Keratinocyte (primary cell): Measurements from ENCODE around the gene PPP2CA. TPM values are rescaled to one million over a fixed set of nuclear protein-coding genes. Genes with fewer than 3 reads are reported as not detected.

Source experiments
- DNase-seq: peaks from one replicate; pipeline ENCODE4 v3.0.0-alpha.2; 2011; ENCODE audit warnings: low read depth, missing footprints, low spot score
- FAIRE-seq: peaks from 2 replicates; lab custom pipeline; 2011; peaks lifted over from hg19 to GRCh38; lab: Jason Lieb, UNC
- H2AFZ ChIP-seq: 2 replicates; pipeline ENCODE4 v1.6.0; 2012; ENCODE audit warnings: low read length, control low read depth, inconsistent platforms; ENCODE audit not compliant: control insufficient read depth
- H3K27ac ChIP-seq: 2 replicates; pipeline ENCODE4 v1.5.1; 2011; ENCODE audit warnings: low read length; ENCODE audit not compliant: control insufficient read depth, insufficient read depth
- H3K27me3 ChIP-seq: 3 replicates; pipeline ENCODE4 v1.6.0; 2011; ENCODE audit warnings: low read length; ENCODE audit not compliant: control insufficient read depth, insufficient read depth; ENCODE audit errors: extremely low read depth
- H3K36me3 ChIP-seq, 2 experiments: 2 replicates in 1 of 2; 3 replicates in 1 of 2; pipeline ENCODE4 v1.5.1; 2011; ENCODE audit warnings: low read length in 2 of 2, mild to moderate bottlenecking in 1 of 2; ENCODE audit not compliant: control insufficient read depth in 2 of 2, insufficient read depth in 2 of 2; ENCODE audit errors: extremely low read depth in 1 of 2
- H3K4me1 ChIP-seq: 3 replicates; pipeline ENCODE4 v1.5.1; 2011; ENCODE audit warnings: low read length; ENCODE audit not compliant: control insufficient read depth, insufficient read depth; ENCODE audit errors: extremely low read depth
- H3K4me2 ChIP-seq: 3 replicates; pipeline ENCODE4 v1.6.0; 2011; ENCODE audit warnings: low read depth, low read length; ENCODE audit not compliant: control insufficient read depth, insufficient read depth; ENCODE audit errors: extremely low read depth
- H3K4me3 ChIP-seq, 3 experiments: fragments of 200-600 bp in 1 of 3; sonication (generic) in 1 of 3; 2 replicates in 2 of 3; 3 replicates in 1 of 3; pipeline ENCODE4 v1.5.1; 2011 to 2016; ENCODE audit warnings: low read length in 3 of 3, mild to moderate bottlenecking in 3 of 3, control low read depth in 2 of 3, inconsistent platforms in 1 of 3, low read depth in 1 of 3, mixed read lengths in 1 of 3, mixed run types in 1 of 3, moderate library complexity in 1 of 3; ENCODE audit not compliant: control insufficient read depth in 2 of 3, insufficient read depth in 2 of 3; ENCODE audit errors: extremely low read depth in 1 of 3
- H3K79me2 ChIP-seq: 2 replicates; pipeline ENCODE4 v1.6.0; 2012; ENCODE audit warnings: low read length; ENCODE audit not compliant: control insufficient read depth, insufficient read depth
- H3K9ac ChIP-seq: 3 replicates; pipeline ENCODE4 v1.6.0; 2011; ENCODE audit warnings: low read length; ENCODE audit not compliant: control insufficient read depth, insufficient read depth; ENCODE audit errors: extremely low read depth
- H3K9me1 ChIP-seq: 3 replicates; pipeline ENCODE4 v1.6.0; 2011; ENCODE audit warnings: low read length; ENCODE audit not compliant: control insufficient read depth, insufficient read depth; ENCODE audit errors: extremely low read depth
- H3K9me3 ChIP-seq: 2 replicates; pipeline ENCODE4 v1.5.1; 2012; ENCODE audit warnings: low read depth, low read length; ENCODE audit not compliant: control insufficient read depth
- H4K20me1 ChIP-seq: 3 replicates; pipeline ENCODE4 v1.6.0; 2011; ENCODE audit warnings: low read length; ENCODE audit not compliant: control insufficient read depth, insufficient read depth; ENCODE audit errors: extremely low read depth
- EZH2 ChIP-seq: IDR thresholded peaks from one replicate; pipeline ENCODE4 v1.6.1; 2012; ENCODE audit warnings: inconsistent platforms, mild to moderate bottlenecking, low read length, moderate library complexity
- dilution Hi-C: fragments of 300-500 bp; cut with MboI; formaldehyde crosslinking; loops from one replicate; pipeline ENCODE4 v1.7.0; 2020; ENCODE audit warnings: low sequenced_read_pairs; ENCODE audit not compliant: extremely low pct_ligation_motif_present
- polyA plus RNA-seq, 5 experiments: library from polyadenylated mRNA; depleted of rRNA in 3 of 5; stranded (reverse) in 3 of 5; stranded (forward) in 1 of 5; unstranded in 1 of 5; fragments of >200 nt; gene quantifications; 1 replicate in 1 of 5; 2 replicates in 3 of 5; 3 replicates in 1 of 5; pipeline versions ENCODE4 v1.2.1 to v1.2.3, GENCODE V29; 2011 to 2012; ENCODE audit warnings: missing spikeins in 2 of 5, low read depth in 1 of 5, low replicate concordance in 1 of 5
- TF ChIP-seq, protein P1 (sequence below), 3 experiments: IDR thresholded peaks in 1 of 3; conservative IDR thresholded peaks in 1 of 3; optimal IDR thresholded peaks in 1 of 3; 2 replicates in 2 of 3; 3 replicates in 1 of 3; pipeline versions ENCODE3 to v1.5.1; 2011; ENCODE audit warnings: low read length in 3 of 3, mild to moderate bottlenecking in 3 of 3, moderate library complexity in 2 of 3, control low read depth in 1 of 3, inconsistent platforms in 1 of 3; ENCODE audit not compliant: insufficient read depth in 2 of 3; ENCODE audit errors: extremely low read depth in 1 of 3

PPP2CA gene
- polyA plus RNA-seq, 1 donor (not counting 4 experiments of a cell fraction or from before 2014, with no cell fraction given) = 255 TPM

- no peak overlapping the region for H2AFZ ChIP-seq
- no peak overlapping the region for H3K4me3 ChIP-seq
- H3K9me1 ChIP-seq = no peaks in the 10 kb centered on the region
- H3K79me2 ChIP-seq = peaks cover 22% of the 10 kb centered on the region
- no peaks in the 10 kb centered on the region for H3K27me3 ChIP-seq
- TF ChIP-seq, protein P1, sequence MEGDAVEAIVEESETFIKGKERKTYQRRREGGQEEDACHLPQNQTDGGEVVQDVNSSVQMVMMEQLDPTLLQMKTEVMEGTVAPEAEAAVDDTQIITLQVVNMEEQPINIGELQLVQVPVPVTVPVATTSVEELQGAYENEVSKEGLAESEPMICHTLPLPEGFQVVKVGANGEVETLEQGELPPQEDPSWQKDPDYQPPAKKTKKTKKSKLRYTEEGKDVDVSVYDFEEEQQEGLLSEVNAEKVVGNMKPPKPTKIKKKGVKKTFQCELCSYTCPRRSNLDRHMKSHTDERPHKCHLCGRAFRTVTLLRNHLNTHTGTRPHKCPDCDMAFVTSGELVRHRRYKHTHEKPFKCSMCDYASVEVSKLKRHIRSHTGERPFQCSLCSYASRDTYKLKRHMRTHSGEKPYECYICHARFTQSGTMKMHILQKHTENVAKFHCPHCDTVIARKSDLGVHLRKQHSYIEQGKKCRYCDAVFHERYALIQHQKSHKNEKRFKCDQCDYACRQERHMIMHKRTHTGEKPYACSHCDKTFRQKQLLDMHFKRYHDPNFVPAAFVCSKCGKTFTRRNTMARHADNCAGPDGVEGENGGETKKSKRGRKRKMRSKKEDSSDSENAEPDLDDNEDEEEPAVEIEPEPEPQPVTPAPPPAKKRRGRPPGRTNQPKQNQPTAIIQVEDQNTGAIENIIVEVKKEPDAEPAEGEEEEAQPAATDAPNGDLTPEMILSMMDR (optimal IDR thresholded peaks at IDR 0.05 in 1 of 3, IDR thresholded peaks at IDR 0.05 in 1 of 3, conservative IDR thresholded peaks at IDR 0.05 in 1 of 3; ENCODE audit: extremely low read depth in 1 of 3, insufficient read depth in 2 of 3, low read length in 3 of 3) = no peak
- no peak for TF ChIP-seq EZH2
- no peak overlapping the region for H3K27ac ChIP-seq
- H3K9ac ChIP-seq = no peak overlapping the region
- FAIRE-seq = no peak
- H3K4me2 ChIP-seq = no peak overlapping the region
- no peaks in the 10 kb centered on the region for H3K9me3 ChIP-seq
- dilution Hi-C loops = no loop called here
- DNase-seq = no peak
- peaks cover 0 to 3% of the 10 kb centered on the region in 2 experiments for H3K36me3 ChIP-seq
- peaks cover 11% of the 10 kb centered on the region for H4K20me1 ChIP-seq
- peaks cover 14% of the 10 kb centered on the region for H3K4me1 ChIP-seq
These were observed 2.8 kb upstream of the PPP2CA start for GRCh38 chr5:134228624-134229023.

- H3K9ac ChIP-seq = no peak overlapping the region
- H3K4me2 ChIP-seq = no peak overlapping the region
- H3K9me3 ChIP-seq = no peaks in the 10 kb centered on the region
- no peaks in the 10 kb centered on the region for H3K27me3 ChIP-seq
- no peak for FAIRE-seq
- peaks cover 0 to 4% of the 10 kb centered on the region in 2 experiments for H3K36me3 ChIP-seq
- DNase-seq = no peak
- H3K9me1 ChIP-seq = no peaks in the 10 kb centered on the region
- TF ChIP-seq, protein P1 (optimal IDR thresholded peaks at IDR 0.05 in 1 of 3, IDR thresholded peaks at IDR 0.05 in 1 of 3, conservative IDR thresholded peaks at IDR 0.05 in 1 of 3; ENCODE audit: extremely low read depth in 1 of 3, insufficient read depth in 2 of 3, low read length in 3 of 3) = no peak
- TF ChIP-seq EZH2 = no peak
- no peak overlapping the region for H3K27ac ChIP-seq
- H2AFZ ChIP-seq = no peak overlapping the region
- dilution Hi-C loops = no loop called here
- peaks cover 31% of the 10 kb centered on the region for H3K79me2 ChIP-seq
- H3K4me3 ChIP-seq = no peak overlapping the region
- H3K4me1 ChIP-seq = peaks cover 21% of the 10 kb centered on the region
- H4K20me1 ChIP-seq = peaks cover 15% of the 10 kb centered on the region
These were observed 1.9 kb upstream of the PPP2CA start for GRCh38 chr5:134227776-134228175.
